GM13977 (cell line): Measurements from ENCODE around the gene ZFY.

Source experiments
- DNase-seq: peaks from one replicate; pipeline ENCODE4 v3.0.0; 2012; ENCODE audit warnings: low spot score
- CTCF ChIP-seq: IDR thresholded peaks from 2 replicates; pipeline ENCODE4 v1.5.1; 2012; ENCODE audit warnings: mild to moderate bottlenecking, control low read depth; ENCODE audit not compliant: insufficient read depth; ENCODE audit errors: extremely low read depth, missing control alignments
- in situ Hi-C: fragments of 300-500 bp; cut with MboI; formaldehyde crosslinking; loops from one replicate; pipeline ENCODE4 v1.12.0; 2022; ENCODE audit warnings: low sequenced_read_pairs, low pct_unique_long_range_greater_than_20kb, mixed read lengths, inconsistent platforms; ENCODE audit not compliant: unreplicated experiment

ZFY gene

GRCh38 chrY:2934861-2935715 lies at the start of gene ZFY:
TSS of gene ZFY (plus strand) at chrY:2935381. CDS start at chrY:2953937, 18,556 bp downstream.
- in situ Hi-C loops, result no loop called here
- no peak for DNase-seq
- TF ChIP-seq CTCF, result no peak

GRCh38 chrY:2885880-2886279 lies 49.3 kb upstream of the ZFY start:
- TF ChIP-seq CTCF, result no peak
- in situ Hi-C loops, result no loop called here

GRCh38 chrY:2887386-2887785 lies 47.8 kb upstream of the ZFY start:
- in situ Hi-C loops, result no loop called here
- no peak for DNase-seq
- TF ChIP-seq CTCF, result no peak

More at GRCh38 chrY:2885880-2886279, 49.3 kb upstream of the ZFY start:
- no peak for DNase-seq

GRCh38 chrY:2887955-2888354 lies 47.2 kb upstream of the ZFY start:
- in situ Hi-C loops, result no loop called here
- DNase-seq, result no peak

GRCh38 chrY:2893471-2893870 lies 41.7 kb upstream of the ZFY start:
- DNase-seq, result no peak
- TF ChIP-seq CTCF, result no peak
- in situ Hi-C loops, result no loop called here

More at GRCh38 chrY:2887955-2888354, 47.2 kb upstream of the ZFY start:
- TF ChIP-seq CTCF, result no peak

GRCh38 chrY:2896050-2896449 lies 39.1 kb upstream of the ZFY start:
- TF ChIP-seq CTCF, result no peak
- in situ Hi-C loops, result no loop called here
- DNase-seq, result no peak
